GM10847 (cell line): ENCODE results near the gene KRTAP10-5.
"Not testable (repeated sequence)": the region's sequence is repeated elsewhere in the genome, so short reads cannot be mapped to it uniquely, and the experiment has no call there.

Source experiments
- POLR2A ChIP-seq: IDR thresholded peaks from 2 replicates; pipeline ENCODE4 v1.6.1; 2011; ENCODE audit not compliant: insufficient read length; ENCODE audit errors: extremely low read depth

The KRTAP10-5 gene

GRCh38 chr21:44613386-44614155 is 33.2 kb upstream of the KRTAP10-5 start:
- no peak for TF ChIP-seq POLR2A

DNA sequence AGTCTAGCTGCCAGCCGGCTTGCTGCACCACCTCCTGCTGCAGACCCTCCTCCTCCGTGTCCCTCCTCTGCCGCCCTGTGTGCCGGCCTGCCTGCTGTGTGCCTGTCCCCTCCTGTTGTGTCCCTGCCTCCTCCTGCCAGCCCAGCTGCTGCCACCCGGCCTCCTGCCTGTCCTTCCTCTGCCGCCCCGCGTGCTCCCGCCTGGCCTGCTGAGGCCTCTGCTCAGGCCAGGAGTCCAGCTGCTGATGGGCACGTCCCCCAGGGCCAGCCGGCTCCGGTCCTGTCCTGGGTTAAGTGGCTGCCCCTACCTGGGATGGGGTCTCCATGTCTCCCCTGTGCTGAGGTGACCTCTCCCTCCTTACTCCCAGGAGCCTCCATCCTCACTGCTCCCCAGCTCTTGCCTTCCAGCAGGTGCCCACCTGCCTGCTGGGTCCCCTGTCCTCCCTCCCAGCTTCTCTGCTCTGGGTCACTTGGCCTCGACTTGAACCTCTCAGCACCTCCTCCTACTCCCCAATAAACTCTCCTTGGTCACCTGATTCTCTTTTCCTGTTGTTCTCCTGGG is 32.3 kb upstream of the KRTAP10-5 start:
- TF ChIP-seq POLR2A, result no peak

DNA sequence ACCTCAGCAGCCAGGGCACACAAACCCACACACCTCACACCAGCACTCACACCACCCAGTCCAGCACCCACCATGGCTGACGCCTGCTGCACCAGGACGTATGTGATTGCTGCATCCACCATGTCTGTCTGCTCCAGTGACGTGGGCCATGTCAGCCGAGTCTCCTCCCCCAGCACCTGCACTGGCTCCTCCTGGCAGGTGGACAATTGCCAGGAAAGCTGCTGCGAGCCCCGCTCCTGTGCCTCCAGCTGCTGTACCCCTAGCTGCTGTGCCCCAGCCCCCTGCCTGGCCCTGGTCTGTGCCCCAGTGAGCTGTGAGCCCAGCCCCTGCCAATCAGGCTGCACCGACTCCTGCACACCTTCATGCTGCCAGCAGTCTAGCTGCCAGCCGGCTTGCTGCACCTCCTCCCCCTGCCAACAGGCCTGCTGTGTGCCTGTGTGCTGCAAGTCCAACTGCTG is 31.7 kb upstream of the KRTAP10-5 start, which contains the start of gene KRTAP10-8:
KRTAP10-8 (plus strand) TSS at position 51 of the 458 bp plus-strand sequence; CDS start at position 73, 22 bp downstream.
- no peak for TF ChIP-seq POLR2A

GRCh38 chr21:44611551-44611950 is 31.1 kb upstream of the KRTAP10-5 start:
- TF ChIP-seq POLR2A, result no peak

GRCh38 chr21:44609193-44609592 is 28.8 kb upstream of the KRTAP10-5 start:
- no peak for TF ChIP-seq POLR2A

GRCh38 chr21:44606495-44606894 is 26.1 kb upstream of the KRTAP10-5 start:
- TF ChIP-seq POLR2A, result no peak

DNA sequence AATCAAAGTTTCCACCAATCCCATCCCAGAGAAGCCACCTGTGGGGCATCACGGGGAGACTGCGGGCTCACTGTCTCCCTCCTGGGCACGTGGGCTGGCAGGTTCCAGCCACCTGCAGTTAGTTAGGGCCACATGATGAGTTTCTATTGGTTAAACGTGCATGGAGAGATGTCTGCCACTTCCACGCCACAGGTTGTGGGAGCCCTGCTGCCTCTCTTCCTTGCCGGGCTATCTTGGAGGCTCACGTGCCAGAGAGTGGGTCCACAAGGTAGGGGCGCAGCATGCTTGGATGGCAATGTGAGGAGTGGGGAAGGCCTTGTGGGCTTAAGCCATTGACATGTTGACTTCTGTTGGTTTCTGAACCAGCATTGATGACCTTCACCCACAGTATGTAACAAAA is 23.5 kb upstream of the KRTAP10-5 start:
- no peak for TF ChIP-seq POLR2A

DNA sequence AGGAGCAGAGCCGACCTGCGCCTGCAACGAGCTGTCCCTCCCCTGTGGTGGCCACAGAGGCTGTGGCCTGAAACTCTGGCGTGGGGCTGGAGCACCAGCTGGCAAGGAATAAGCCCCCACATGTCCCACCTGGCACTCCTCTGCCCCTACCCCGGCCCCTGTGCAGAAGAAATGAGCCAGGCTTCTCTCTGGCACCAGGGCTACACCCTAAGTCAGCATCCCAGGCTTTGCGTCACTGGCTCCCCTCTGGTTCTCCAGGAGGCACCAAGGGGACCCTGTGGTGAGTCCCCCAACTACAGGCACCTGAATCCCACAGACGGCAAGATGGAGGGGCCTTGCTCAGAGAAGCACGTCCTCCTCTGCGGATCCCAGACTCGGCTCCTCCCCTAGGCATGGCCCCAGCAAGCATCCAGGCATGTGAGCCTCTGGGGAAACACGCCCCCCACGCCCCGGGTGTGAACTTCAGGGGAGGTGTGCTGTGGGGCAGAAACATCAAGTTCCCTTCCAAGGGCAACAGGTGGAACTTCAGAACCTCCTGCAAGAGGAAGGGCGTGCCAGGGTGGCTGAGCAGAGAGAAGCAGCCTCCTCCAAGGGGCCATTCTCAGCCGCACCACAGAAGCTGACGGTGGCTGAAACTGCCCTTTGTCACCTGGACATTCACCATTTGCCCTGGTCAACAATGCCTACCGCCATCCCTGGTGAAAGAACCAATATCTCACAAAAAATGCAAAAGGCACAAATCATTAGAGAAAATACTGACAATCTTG is 22.9 kb upstream of the KRTAP10-5 start:
- no peak for TF ChIP-seq POLR2A

DNA sequence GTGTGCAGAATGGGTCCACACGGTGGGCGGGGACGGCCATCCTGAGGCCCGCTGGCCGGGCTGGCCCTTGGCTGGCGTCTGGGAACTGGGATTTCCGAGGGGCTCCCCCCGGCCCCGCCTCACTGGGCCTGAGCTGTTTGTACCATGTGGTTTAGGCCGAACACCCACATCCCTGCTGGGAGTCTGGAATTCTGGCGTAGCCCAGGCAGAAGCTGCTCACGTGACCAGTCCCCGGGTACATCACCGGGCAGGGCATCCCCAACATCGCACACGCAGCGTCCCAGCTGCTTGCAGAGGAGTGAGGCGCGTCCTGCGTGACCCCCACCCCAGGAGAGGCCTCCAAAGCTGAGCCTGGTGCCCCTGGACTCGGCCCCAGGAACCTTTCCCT is 22.1 kb upstream of the KRTAP10-5 start:
- TF ChIP-seq POLR2A, result no peak

DNA sequence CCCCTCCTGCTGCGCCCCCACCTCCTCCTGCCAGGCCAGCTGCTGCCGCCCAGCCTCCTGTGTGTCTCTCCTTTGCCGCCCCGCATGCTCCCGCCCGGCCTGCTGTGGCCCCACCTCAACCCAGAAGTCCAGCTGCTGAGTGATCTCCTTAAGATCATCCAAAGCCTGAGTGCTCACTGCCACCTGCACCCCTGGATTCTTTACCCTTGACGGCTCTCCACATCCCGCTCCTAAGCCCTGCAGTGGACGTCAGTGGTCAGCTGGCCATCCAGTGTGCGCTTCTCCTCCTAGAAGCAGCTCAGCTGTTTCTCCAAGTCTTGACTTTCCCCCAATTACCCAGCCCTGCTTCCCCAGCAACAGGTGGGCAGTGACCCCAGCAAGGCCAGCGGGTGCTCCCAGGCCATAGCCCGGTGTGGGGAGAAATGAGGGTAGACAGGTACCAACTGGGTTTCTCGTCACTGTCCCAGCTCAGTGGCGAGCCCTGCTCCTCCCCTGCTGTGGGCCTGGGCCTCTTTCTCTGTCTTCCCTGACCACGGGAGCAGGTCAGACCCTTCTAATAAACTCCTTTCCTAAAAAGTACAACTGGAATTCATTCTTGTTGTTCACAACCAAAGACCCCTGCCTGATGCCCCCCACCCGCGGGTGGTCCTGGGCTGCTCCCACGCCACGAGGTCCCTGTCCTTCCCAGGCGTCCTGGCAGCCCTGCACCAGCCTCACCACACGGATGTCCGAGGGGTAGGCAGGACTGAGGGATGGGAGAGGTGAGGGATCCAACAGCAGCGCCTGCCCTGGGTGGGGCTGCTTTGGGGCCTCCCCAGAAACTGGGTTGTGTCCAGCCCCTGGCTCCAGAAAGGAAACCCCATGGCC is 21.4 kb upstream of the KRTAP10-5 start:
- no peak for TF ChIP-seq POLR2A

- TF ChIP-seq POLR2A, result not testable (repeated sequence)
Measured at GRCh38 chr21:44600118-44600978, 19.9 kb upstream of the KRTAP10-5 start, which contains the start of gene KRTAP10-7. Gene KRTAP10-7, plus strand, starts transcription at chr21:44600597. Its CDS starts 25 bp downstream, at chr21:44600622.

DNA sequence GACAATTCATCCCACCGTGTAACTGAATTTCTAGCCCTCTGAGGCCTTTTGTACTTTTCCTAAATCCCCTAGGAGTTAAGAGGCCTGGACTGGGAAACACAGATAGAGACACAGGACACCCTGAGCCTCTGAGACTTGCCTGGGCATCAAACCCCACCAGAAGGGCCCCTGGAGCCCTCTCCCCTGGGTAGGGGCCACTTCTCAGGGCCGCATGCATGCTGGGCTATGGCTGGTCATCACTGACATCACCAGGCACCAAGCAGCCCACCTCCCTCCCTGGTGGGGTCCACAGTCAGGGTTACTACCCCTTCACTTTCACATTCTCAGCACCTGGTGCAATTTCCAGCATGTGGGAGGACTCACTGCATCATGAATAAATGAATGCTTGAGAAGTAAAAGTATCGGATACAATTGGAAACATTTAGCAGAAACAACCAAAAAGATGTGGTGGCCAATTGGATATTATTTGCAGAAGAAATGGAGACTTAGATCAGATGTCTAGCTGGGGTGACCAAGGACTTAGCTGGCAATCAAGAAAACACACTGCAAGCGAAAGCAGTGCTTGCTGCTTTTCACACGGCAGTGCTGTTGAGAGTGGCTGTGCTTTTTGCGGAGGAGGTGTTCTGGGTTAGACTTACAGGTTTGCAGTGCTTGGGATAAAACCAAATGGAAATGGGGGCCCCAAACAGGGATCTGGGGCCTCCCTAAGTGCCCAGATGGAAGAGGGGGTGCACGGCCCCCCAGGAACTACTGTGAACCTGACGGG is 19.0 kb upstream of the KRTAP10-5 start:
- TF ChIP-seq POLR2A, result no peak

DNA sequence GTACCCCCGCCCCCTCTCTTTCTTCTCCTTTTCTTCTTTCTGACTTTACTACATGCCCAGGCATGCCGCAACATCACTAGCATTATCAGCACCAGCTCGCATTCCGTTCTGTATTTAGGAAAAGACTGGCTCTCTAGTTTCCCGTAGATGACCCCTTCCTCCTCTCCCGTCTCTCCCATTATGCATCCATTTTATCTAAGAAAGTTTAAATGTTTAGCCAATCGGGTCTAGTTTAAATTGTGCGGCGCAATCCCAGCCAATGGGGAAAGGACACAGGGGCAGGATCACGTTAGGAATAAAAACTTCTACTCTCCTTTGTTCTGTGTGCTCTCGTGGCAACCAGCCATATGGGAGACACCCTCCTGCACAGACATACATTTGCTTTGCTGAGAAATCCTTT is 17.7 kb upstream of the KRTAP10-5 start:
- no peak for TF ChIP-seq POLR2A
